SU-DHL-6 (cell line): ENCODE measurements around the gene CATSPERZ.

Source experiments
- H2AFZ ChIP-seq: fragments of 200-600 bp; sonication (generic); 2 replicates; pipeline ENCODE4 v1.6.1; 2014; ENCODE audit warnings: low read depth, mild to moderate bottlenecking, moderate library complexity, mixed read lengths, antibody characterized with exemption, low read length; ENCODE audit not compliant: severe bottlenecking
- H3F3A ChIP-seq: fragments of 200-600 bp; shearing (Covaris generic); 2 replicates; pipeline ENCODE4 v1.6.0; 2016; ENCODE audit warnings: antibody characterized with exemption, mild to moderate bottlenecking; ENCODE audit not compliant: insufficient read depth
- H3K27ac ChIP-seq: fragments of 200-600 bp; sonication (generic); 2 replicates; pipeline ENCODE4 v1.5.1; 2016; ENCODE audit warnings: low read depth, mild to moderate bottlenecking, low read length, moderate library complexity, mixed read lengths
- H3K27me3 ChIP-seq: fragments of 200-600 bp; sonication (generic), shearing (Covaris generic); 2 replicates; pipeline ENCODE4 v1.6.0; 2014; ENCODE audit warnings: mild to moderate bottlenecking, low read length
- H3K36me3 ChIP-seq: fragments of 200-600 bp; sonication (generic); 2 replicates; pipeline ENCODE4 v1.6.1; 2014; ENCODE audit warnings: mild to moderate bottlenecking, low read length, mixed read lengths
- H3K4me2 ChIP-seq: fragments of 300-600, 200-600 bp; shearing (Covaris generic), sonication (generic); 2 replicates; pipeline ENCODE4 v1.6.0; 2014; ENCODE audit warnings: low read length, low read depth, mild to moderate bottlenecking; ENCODE audit not compliant: poor library complexity, severe bottlenecking
- H3K4me3 ChIP-seq: fragments of 200-600 bp; sonication (generic); 2 replicates; pipeline ENCODE4 v1.5.1; 2014; ENCODE audit warnings: antibody characterized with exemption, low read length, mild to moderate bottlenecking, mixed read lengths; ENCODE audit not compliant: insufficient read depth, poor library complexity, severe bottlenecking
- H3K79me2 ChIP-seq: fragments of 200-600 bp; sonication (generic); 2 replicates; pipeline ENCODE4 v1.6.1; 2014; ENCODE audit warnings: mild to moderate bottlenecking, low read length, moderate library complexity; ENCODE audit not compliant: insufficient read depth
- H3K9ac ChIP-seq: fragments of 200-600 bp; sonication (generic); 2 replicates; pipeline ENCODE4 v1.7.0; 2014; ENCODE audit warnings: mild to moderate bottlenecking, low read length
- H3K9me2 ChIP-seq: fragments of 200-600 bp; sonication (generic); replicated peaks from 2 replicates; pipeline ENCODE4 v1.6.1; 2014; ENCODE audit warnings: low read length; ENCODE audit not compliant: insufficient read depth
- H3K9me3 ChIP-seq: fragments of 200-600 bp; sonication (generic); 2 replicates; pipeline ENCODE4 v1.6.1; 2014; ENCODE audit warnings: low read length, mixed read lengths; ENCODE audit not compliant: insufficient read depth
- H4K20me1 ChIP-seq: fragments of 200-600 bp; sonication (generic); 2 replicates; pipeline ENCODE4 v1.6.1; 2014; ENCODE audit warnings: low read depth, mild to moderate bottlenecking, antibody characterized with exemption, low read length, moderate library complexity, mixed read lengths
- EZH2phosphoT487 ChIP-seq: fragments of 200-600 bp; sonication (generic), shearing (Covaris generic); conservative IDR thresholded peaks from 2 replicates; pipeline ENCODE4 v1.6.1; 2018; ENCODE audit warnings: mild to moderate bottlenecking, antibody characterized with exemption, low read length, moderate library complexity, mixed read lengths
- TF ChIP-seq, protein P1 (sequence below): fragments of 200-600 bp; sonication (generic); IDR thresholded peaks from one replicate; pipeline ENCODE4 v1.5.1; 2017; ENCODE audit warnings: antibody characterized with exemption, mild to moderate bottlenecking, low read length, moderate library complexity; ENCODE audit not compliant: insufficient read depth, poor library complexity, severe bottlenecking

Gene CATSPERZ

DNA sequence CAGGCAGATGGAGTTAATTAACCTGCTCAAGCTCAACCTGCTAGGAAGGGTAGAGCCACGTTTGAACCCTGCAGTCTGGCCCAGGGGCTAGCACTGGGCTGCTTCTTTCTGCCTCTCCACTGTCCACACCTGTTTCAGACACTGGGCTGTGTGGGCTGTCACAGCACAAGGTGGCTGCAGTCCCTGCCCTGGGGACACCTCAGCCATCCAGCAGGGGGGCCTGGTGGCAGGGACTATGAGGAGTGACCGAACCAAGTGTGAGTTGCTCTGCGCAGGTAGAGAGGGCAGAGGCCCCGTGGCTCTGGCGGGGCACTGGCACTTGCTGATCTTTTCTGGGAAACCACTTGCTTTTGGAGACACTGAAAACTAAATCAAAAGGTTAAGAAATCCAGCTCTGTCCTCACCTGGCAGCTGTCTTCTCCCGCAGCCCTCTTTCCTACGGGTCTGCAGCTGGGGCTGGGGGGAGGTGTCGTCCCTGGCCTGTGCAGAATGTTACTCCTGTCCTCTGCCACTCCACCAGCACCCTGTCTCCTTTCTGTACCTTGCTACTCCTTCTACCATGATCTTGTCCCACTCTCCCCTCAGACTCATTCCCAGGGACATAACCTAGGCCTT, 21.5 kb upstream of the CATSPERZ start:
- H3K79me2 ChIP-seq = 0 out of 2 replicates have a peak, but pooled peaks cover 4% of the 10 kb centered on the region
- H4K20me1 ChIP-seq = no peaks in the 10 kb centered on the region
- no peaks in the 10 kb centered on the region for H3K27me3 ChIP-seq
- no peaks in the 10 kb centered on the region for H3F3A ChIP-seq
- H3K4me3 ChIP-seq = no peak overlapping the region
- H3K9ac ChIP-seq = no peak overlapping the region
- no peak overlapping the region for H2AFZ ChIP-seq
- H3K36me3 ChIP-seq = no peaks in the 10 kb centered on the region
- no peak for TF ChIP-seq EZH2phosphoT487
- TF ChIP-seq, protein P1, sequence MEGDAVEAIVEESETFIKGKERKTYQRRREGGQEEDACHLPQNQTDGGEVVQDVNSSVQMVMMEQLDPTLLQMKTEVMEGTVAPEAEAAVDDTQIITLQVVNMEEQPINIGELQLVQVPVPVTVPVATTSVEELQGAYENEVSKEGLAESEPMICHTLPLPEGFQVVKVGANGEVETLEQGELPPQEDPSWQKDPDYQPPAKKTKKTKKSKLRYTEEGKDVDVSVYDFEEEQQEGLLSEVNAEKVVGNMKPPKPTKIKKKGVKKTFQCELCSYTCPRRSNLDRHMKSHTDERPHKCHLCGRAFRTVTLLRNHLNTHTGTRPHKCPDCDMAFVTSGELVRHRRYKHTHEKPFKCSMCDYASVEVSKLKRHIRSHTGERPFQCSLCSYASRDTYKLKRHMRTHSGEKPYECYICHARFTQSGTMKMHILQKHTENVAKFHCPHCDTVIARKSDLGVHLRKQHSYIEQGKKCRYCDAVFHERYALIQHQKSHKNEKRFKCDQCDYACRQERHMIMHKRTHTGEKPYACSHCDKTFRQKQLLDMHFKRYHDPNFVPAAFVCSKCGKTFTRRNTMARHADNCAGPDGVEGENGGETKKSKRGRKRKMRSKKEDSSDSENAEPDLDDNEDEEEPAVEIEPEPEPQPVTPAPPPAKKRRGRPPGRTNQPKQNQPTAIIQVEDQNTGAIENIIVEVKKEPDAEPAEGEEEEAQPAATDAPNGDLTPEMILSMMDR = no peak
- no peaks in the 10 kb centered on the region for H3K9me3 ChIP-seq
- H3K9me2 ChIP-seq = no peaks in the 10 kb centered on the region
- H3K27ac ChIP-seq = no peak overlapping the region
- no peak overlapping the region for H3K4me2 ChIP-seq

DNA sequence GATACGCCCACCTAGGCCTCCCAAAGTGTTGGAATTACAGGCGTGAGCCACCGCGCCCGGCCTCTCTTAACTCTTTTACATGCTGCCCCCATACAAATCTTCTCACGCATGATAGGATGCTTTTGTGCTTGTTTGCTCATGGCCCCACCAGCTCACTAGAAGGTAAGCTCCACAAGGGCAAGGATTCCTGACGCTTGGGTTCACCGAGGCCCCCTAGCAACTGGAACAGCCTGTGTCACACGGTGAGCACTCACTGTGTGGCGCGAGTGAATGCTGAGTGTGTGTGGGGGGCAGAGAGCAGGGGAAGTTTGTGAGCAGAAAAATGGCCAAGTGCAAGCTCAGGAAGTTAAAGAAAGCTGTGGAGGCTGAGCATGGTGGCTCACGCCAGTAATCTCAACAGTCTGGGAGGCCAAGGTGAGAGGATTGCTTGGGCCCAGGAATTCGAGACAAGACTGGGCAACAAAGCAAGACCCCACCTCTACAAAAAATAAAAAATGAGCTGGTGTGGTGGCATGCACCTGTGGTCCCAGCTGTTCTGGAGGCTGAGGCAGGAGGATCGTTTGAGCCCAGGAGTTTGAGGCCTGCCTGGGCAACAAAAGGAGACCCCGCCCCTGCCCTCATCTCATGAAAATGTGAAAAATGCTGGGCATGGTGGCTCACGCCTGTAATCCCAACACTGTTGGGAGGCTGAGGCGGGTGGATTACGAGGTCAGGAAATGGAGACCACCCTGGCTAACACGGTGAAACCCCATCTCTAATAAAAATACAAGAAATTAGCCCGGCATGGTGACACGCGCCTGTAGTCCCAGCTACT, 18.0 kb upstream of the CATSPERZ start:
- Histone ChIP-seq H3K36me3 (no peaks in the 10 kb centered on the region), H4K20me1 (no peaks in the 10 kb centered on the region), H3K4me3 (no peak overlapping the region), H3K4me2 (no peak overlapping the region), H3K27ac (no peak overlapping the region), H3K9ac (no peak overlapping the region), H3K27me3 (no peaks in the 10 kb centered on the region), H3K9me3 (no peaks in the 10 kb centered on the region), H3K9me2 (no peaks in the 10 kb centered on the region), H3K79me2 (0 out of 2 replicates have a peak, but pooled peaks cover 4% of the 10 kb centered on the region), H3F3A (peaks cover 4% of the 10 kb centered on the region; the same call in 1 of the 2 replicates), H2AFZ (no peak overlapping the region)
- TF ChIP-seq, protein P1 = no peak
- TF ChIP-seq EZH2phosphoT487 = no peak

DNA sequence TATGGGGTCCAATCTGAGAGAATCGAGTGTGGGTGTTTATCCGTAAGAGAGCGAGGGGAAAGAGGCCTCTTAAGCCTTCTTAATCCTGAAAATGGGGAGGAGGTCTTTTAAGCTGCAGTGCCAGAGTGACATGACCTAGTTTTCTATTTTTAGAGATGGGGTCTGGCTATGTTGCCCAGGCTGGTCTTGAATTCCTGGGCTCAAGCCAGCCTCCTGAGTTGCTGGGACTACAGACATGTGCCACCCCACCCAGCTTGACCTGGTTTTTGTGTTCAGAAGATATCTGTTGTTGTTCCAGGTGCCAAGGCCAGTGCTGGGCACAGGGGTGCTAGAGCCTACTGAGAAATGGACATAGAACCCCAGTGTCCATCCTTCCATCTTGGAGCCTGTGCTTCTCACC, 17.1 kb upstream of the CATSPERZ start:
- no peak for TF ChIP-seq EZH2phosphoT487
- TF ChIP-seq, protein P1 = no peak
- Histone ChIP-seq H3K9ac (0 out of 2 replicates have a peak overlapping the region, but pooled peaks have one; percentile 95), H2AFZ (no peak overlapping the region), H3K9me3 (no peaks in the 10 kb centered on the region), H3K27ac (no peak overlapping the region), H3K27me3 (no peaks in the 10 kb centered on the region), H3K79me2 (0 out of 2 replicates have a peak, but pooled peaks cover 4% of the 10 kb centered on the region), H4K20me1 (no peaks in the 10 kb centered on the region), H3K4me2 (peak overlapping the region; percentile 99), H3F3A (peaks cover 4% of the 10 kb centered on the region; the same call in 1 of the 2 replicates), H3K4me3 (no peak overlapping the region), H3K9me2 (no peaks in the 10 kb centered on the region), H3K36me3 (no peaks in the 10 kb centered on the region)
